CD14-positive monocyte (primary cell): ENCODE data around the gene COL4A5. TPM values are rescaled to one million over a fixed set of nuclear protein-coding genes. Genes with fewer than 3 reads are reported as not detected.

Experiments
- DNase-seq, 3 donors: peaks; one replicate each; pipeline ENCODE4 v3.0.0-alpha.2; 2011 to 2022
- H2AFZ ChIP-seq: 2 replicates; pipeline ENCODE4 v1.6.0; 2012; ENCODE audit warnings: mild to moderate bottlenecking, low read depth, low read length, inconsistent platforms; ENCODE audit not compliant: insufficient read depth, poor library complexity, severe bottlenecking
- H3K27ac ChIP-seq, 2 donors: 1 replicate in 1 of 2; 2 replicates in 1 of 2; pipeline ENCODE4 v1.5.1; 2012 to 2013; ENCODE audit warnings: low read length in 2 of 2, control low read depth in 1 of 2, inconsistent platforms in 1 of 2, low read depth in 1 of 2, mild to moderate bottlenecking in 1 of 2
- H3K27me3 ChIP-seq, 2 donors: one replicate each; pipeline versions ENCODE4 v1.6.0 to v1.6.1; 2011 to 2013; ENCODE audit warnings: low read length in 2 of 2; ENCODE audit not compliant: control insufficient read depth in 2 of 2, insufficient read depth in 2 of 2
- H3K36me3 ChIP-seq, 2 donors: replicated peaks in 1 of 2; 1 replicate in 1 of 2; 2 replicates in 1 of 2; pipeline versions ENCODE4 v1.5.1 to v1.6.1; 2012 to 2013; ENCODE audit warnings: low read length in 2 of 2, control low read depth in 1 of 2, inconsistent platforms in 1 of 2, mild to moderate bottlenecking in 1 of 2; ENCODE audit not compliant: insufficient read depth in 2 of 2, control insufficient read depth in 1 of 2
- H3K4me1 ChIP-seq, 2 donors: 1 replicate in 1 of 2; 2 replicates in 1 of 2; pipeline versions ENCODE4 v1.5.1 to v1.6.1; 2012 to 2013; ENCODE audit warnings: low read length in 2 of 2, control low read depth in 1 of 2, inconsistent platforms in 1 of 2, mild to moderate bottlenecking in 1 of 2, moderate library complexity in 1 of 2; ENCODE audit not compliant: insufficient read depth in 2 of 2, control insufficient read depth in 1 of 2
- H3K4me2 ChIP-seq: replicated peaks from 2 replicates; pipeline ENCODE3; 2012; ENCODE audit warnings: low read length, moderate library complexity, mild to moderate bottlenecking; ENCODE audit not compliant: poor library complexity, severe bottlenecking; ENCODE audit errors: extremely low read depth
- H3K4me3 ChIP-seq, 3 experiments: fragments of 200-600 bp in 1 of 3; sonication (generic) in 1 of 3; replicated peaks in 1 of 3; 1 replicate in 2 of 3; 2 replicates in 1 of 3; pipeline ENCODE4 v1.5.1; 2011 to 2013; ENCODE audit warnings: low read length in 3 of 3, mild to moderate bottlenecking in 3 of 3, control low read depth in 2 of 3, low read depth in 2 of 3, inconsistent platforms in 1 of 3, moderate library complexity in 1 of 3
- H3K79me2 ChIP-seq: 2 replicates; pipeline ENCODE4 v1.6.0; 2012; ENCODE audit warnings: mild to moderate bottlenecking, control low read depth, inconsistent platforms, low read length, moderate library complexity; ENCODE audit not compliant: insufficient read depth
- H3K9ac ChIP-seq: 2 replicates; pipeline ENCODE4 v1.6.0; 2017; ENCODE audit warnings: low read length, mild to moderate bottlenecking; ENCODE audit not compliant: insufficient read depth, poor library complexity, severe bottlenecking
- H3K9me3 ChIP-seq, 2 donors: replicated peaks in 1 of 2; 1 replicate in 1 of 2; 2 replicates in 1 of 2; pipeline versions ENCODE4 v1.5.1 to v1.6.1; 2012 to 2013; ENCODE audit warnings: low read length in 2 of 2, control low read depth in 1 of 2; ENCODE audit not compliant: control insufficient read depth in 1 of 2, insufficient read depth in 1 of 2
- H4K20me1 ChIP-seq: 2 replicates; pipeline ENCODE4 v1.6.0; 2012; ENCODE audit warnings: mild to moderate bottlenecking, low read length, control low read depth, moderate library complexity; ENCODE audit not compliant: insufficient read depth
- H3K27ac Mint-ChIP-seq, 7 donors: one replicate each; pipeline ENCODE4 v1.8.0; 2020; ENCODE audit warnings: mild to moderate bottlenecking in 7 of 7, mixed read lengths in 7 of 7, moderate library complexity in 6 of 7, inconsistent platforms in 2 of 7
- H3K27me3 Mint-ChIP-seq, 3 donors: one replicate each; pipeline ENCODE4 v1.8.0; 2021 to 2022; ENCODE audit warnings: low read depth in 3 of 3, mild to moderate bottlenecking in 3 of 3, mixed read lengths in 3 of 3, moderate library complexity in 3 of 3, inconsistent platforms in 1 of 3
- H3K36me3 Mint-ChIP-seq, 2 donors: one replicate each; pipeline ENCODE4 v1.8.0; 2020; ENCODE audit warnings: mixed read lengths in 2 of 2, inconsistent platforms in 1 of 2, mild to moderate bottlenecking in 1 of 2
- H3K4me1 Mint-ChIP-seq: one replicate; pipeline ENCODE4 v1.8.0; 2020; ENCODE audit warnings: mild to moderate bottlenecking, mixed read lengths
- H3K4me3 Mint-ChIP-seq, 2 donors: one replicate each; pipeline ENCODE4 v1.8.0; 2020; ENCODE audit warnings: mild to moderate bottlenecking in 2 of 2, mixed read lengths in 2 of 2, moderate library complexity in 1 of 2
- H3K9me3 Mint-ChIP-seq, 7 donors: one replicate each; pipeline ENCODE4 v1.8.0; 2020 to 2022; ENCODE audit warnings: mixed read lengths in 7 of 7, mild to moderate bottlenecking in 6 of 7, moderate library complexity in 6 of 7, inconsistent platforms in 2 of 7
- WGBS: methylation state at CpG from one replicate; pipeline ENCODE4 v1.1.5; 2013; ENCODE audit warnings: missing lambda C conversion rate; ENCODE audit not compliant: insufficient coverage; 5-methylcytosine and 5-hydroxymethylcytosine counted together
- intact Hi-C, 2 donors: fragments of 100-400 bp; cut with micrococcal nuclease; formaldehyde crosslinking; loops; one replicate each; pipeline versions ENCODE4 v1.15.0 to v1.15.1; 2023
- polyA plus RNA-seq, 3 donors: library from polyadenylated mRNA; depleted of rRNA in 1 of 3; unstranded in 2 of 3; stranded (reverse) in 1 of 3; fragments of 300-500 nt in 2 of 3; fragments of >200 nt in 1 of 3; fragmentation: Illumina TruSeq in 2 of 3; gene quantifications; 1 replicate in 2 of 3; 2 replicates in 1 of 3; pipeline ENCODE4 v1.2.3, GENCODE V29; 2012 to 2021
- TF ChIP-seq, protein P1 (sequence below): fragments of 200-600 bp; IDR thresholded peaks from one replicate; pipeline ENCODE4 v1.8.0; 2022; ENCODE audit warnings: antibody characterized with exemption, mild to moderate bottlenecking

The COL4A5 gene
- polyA plus RNA-seq, 3 donors, result not detected

DNA sequence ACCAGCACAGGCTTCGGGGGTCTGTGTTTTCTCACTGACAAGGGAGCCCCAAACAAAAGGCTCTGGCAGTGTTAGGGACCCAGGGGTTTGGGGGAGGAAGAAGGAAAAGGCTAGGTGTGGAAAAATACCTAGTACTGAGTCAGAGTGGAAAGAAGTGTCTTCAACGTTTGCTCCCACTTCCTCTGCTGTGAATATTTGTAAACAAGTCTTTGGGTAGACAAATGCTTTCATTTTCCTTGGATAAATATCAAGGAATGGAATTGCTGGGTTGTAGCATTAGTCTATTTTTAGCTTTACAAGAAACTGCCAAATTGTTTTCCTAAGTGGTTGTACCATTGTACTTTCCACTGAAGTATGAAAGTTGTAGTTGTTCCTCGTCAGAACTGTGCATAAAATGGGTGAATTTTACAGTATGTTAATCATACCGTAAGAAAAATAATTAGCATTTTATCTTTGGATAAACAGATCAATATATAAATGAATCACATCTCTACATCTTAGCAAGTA lies 17.4 kb downstream of the COL4A5 start:
- Histone ChIP-seq H3K4me1 (no peaks in the 10 kb centered on the region), H3K27ac (no peak overlapping the region), H3K4me2 (no peak overlapping the region), H4K20me1 (no peaks in the 10 kb centered on the region), H3K36me3 (no peaks in the 10 kb centered on the region), H3K9me3 (no peaks in the 10 kb centered on the region), H3K27me3 (no peaks in the 10 kb centered on the region), H3K4me3 (no peak overlapping the region), H3K79me2 (no peaks in the 10 kb centered on the region), H3K9ac (no peak overlapping the region), H2AFZ (no peak overlapping the region)
- DNase-seq, result no peak
- intact Hi-C loops, result no loop called here
- no peaks in the 10 kb centered on the region for H3K4me1 Mint-ChIP-seq
- peaks cover 0 to 2% (median 0%) of the 10 kb centered on the region in 7 donors for H3K9me3 Mint-ChIP-seq
- no peak overlapping the region for H3K4me3 Mint-ChIP-seq
- H3K36me3 Mint-ChIP-seq, result no peaks in the 10 kb centered on the region
- peaks cover 0 to 5% (median 0%) of the 10 kb centered on the region in 3 donors for H3K27me3 Mint-ChIP-seq
- TF ChIP-seq, protein P1, sequence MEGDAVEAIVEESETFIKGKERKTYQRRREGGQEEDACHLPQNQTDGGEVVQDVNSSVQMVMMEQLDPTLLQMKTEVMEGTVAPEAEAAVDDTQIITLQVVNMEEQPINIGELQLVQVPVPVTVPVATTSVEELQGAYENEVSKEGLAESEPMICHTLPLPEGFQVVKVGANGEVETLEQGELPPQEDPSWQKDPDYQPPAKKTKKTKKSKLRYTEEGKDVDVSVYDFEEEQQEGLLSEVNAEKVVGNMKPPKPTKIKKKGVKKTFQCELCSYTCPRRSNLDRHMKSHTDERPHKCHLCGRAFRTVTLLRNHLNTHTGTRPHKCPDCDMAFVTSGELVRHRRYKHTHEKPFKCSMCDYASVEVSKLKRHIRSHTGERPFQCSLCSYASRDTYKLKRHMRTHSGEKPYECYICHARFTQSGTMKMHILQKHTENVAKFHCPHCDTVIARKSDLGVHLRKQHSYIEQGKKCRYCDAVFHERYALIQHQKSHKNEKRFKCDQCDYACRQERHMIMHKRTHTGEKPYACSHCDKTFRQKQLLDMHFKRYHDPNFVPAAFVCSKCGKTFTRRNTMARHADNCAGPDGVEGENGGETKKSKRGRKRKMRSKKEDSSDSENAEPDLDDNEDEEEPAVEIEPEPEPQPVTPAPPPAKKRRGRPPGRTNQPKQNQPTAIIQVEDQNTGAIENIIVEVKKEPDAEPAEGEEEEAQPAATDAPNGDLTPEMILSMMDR, result no peak
- no CpG with 5 or more reads among the region's 4 CpGs for WGBS
- no peak overlapping the region for H3K27ac Mint-ChIP-seq

DNA sequence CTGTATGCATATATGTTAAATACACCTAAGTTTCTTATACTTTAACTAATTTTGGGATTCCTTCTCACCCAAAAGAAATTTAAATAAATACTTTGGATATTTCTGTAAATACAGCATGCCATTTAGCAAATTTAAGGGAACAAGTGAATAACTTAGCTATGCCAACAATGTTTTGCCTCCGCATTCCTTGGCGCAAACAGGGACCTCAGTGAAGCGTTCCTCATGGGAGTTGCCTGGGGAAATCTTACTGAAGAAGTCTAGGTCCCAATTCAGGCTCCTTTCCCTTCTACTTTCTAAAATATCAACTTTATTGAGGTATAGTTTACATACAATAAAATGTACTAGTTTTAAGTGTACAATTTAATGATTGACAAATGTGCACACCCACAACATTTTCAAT lies 25.0 kb downstream of the COL4A5 start:
- Histone ChIP-seq H4K20me1 (no peaks in the 10 kb centered on the region), H3K4me2 (no peak overlapping the region), H3K9me3 (no peaks in the 10 kb centered on the region), H3K9ac (no peak overlapping the region), H3K4me1 (no peaks in the 10 kb centered on the region), H3K36me3 (no peaks in the 10 kb centered on the region), H3K27me3 (no peaks in the 10 kb centered on the region), H2AFZ (no peak overlapping the region), H3K79me2 (no peaks in the 10 kb centered on the region), H3K27ac (no peak overlapping the region), H3K4me3 (no peak overlapping the region)
- TF ChIP-seq, protein P1, result no peak
- intact Hi-C loops, result no loop called here
- Mint-ChIP-seq H3K4me3 (no peak overlapping the region), H3K27me3 (peaks cover 0 to 3% (median 1%) of the 10 kb centered on the region in 3 donors), H3K36me3 (no peaks in the 10 kb centered on the region), H3K27ac (no peak overlapping the region), H3K9me3 (peaks cover 0 to 1% (median 0%) of the 10 kb centered on the region in 7 donors), H3K4me1 (no peaks in the 10 kb centered on the region)
- no CpG with 5 or more reads among the region's 3 CpGs for WGBS
- no peak for DNase-seq
